Left colon (tissue), 2 donors: ENCODE data around the gene C16orf86. TPM values are rescaled to one million over a fixed set of nuclear protein-coding genes. Genes with fewer than 3 reads are reported as not detected.

Experiments
- ATAC-seq: fragments of 200-7000 bp; cut with Tn5 transposase; one replicate; pipeline ENCODE4 v1.9.1; 2020; ENCODE audit warnings: mild to moderate bottlenecking, moderate library complexity
- DNase-seq, 2 donors: peaks; one replicate each; pipeline ENCODE4 v3.0.0-alpha.2; 2020
- intact Hi-C, 2 donors: fragments of 100-400 bp; cut with DNase I in 1 of 2; cut with micrococcal nuclease in 1 of 2; formaldehyde crosslinking; loops; one replicate each; pipeline versions ENCODE4 v1.11.2 to v1.14.0; 2022; cut with DNase I, micrococcal nuclease
- total RNA-seq, 2 donors: library from RNA; stranded (reverse); fragmentation: NEBNext Ultra II Directional; extraction: Animal tissue kit (Norgen Biotek cat#: 25700); gene quantifications; one replicate each; pipeline ENCODE4 v1.2.1, GENCODE V29; 2021
- donor health status: DM: no; HTN: no; CAD: no.
- donor health status: DM: yes; HTN: yes; CAD: no.

Gene C16orf86
- total RNA-seq, 2 donors from 2014 or later, result 0.92 to 1.5 TPM

DNA sequence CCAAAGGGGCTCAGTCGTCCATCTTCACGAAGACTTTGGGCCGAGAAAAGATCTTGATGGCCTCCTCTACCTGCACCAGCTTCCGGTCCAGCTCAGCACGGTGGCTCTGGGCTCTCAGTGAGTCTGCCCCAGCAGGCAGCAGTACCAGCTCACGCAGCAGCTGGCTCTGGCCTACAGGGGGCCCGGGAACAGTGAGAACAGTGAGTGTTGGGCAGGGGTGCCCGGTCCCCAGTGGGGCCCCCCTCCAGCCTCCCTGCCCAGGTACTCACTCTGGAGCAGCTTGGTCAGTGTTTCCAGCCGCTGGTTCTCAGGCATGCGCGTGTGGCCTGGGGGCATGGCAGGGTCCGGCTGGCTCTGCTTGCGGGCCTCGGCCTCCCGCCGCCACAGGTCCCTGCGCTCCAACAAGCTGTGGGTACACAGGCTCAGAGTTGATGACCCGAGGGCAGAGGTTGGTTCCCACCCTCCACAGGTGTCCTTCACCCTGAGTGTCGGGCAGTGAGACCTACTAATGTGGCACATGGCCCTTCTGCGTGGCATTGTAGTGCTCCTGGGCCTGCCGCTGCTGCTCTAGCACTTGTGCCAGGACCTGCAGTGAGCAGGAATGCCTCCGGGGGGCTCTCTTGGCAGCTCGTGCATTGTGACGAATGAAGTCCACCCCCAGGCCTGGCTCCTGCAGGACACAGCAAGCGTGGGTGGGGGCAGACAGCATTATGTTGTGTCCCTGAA is 3.3 kb upstream of the C16orf86 start:
- DNase-seq (peak in 1 of 2 donors; percentile 28), ATAC-seq (no peak)
- intact Hi-C loops, result no loop called here

DNA sequence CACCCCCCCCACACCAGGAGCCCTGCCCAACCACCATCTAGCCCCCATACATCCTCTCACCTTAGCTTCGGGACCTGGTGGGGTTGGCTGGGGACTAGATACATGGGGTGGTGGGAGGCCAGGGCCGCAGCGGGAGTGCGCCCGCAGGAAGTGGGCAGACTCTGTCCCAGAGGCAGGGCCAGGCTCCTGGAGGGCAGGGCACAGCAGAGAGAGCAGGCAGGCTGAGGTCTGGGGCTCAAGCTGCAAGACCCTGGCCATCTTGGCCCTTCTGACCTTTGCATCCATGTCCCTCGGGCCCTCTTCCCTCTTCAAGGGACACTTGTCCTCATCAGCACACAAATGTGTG is 2.8 kb upstream of the C16orf86 start:
- intact Hi-C loops, result no loop called here
- ATAC-seq, result no peak
- DNase-seq, result no peak

DNA sequence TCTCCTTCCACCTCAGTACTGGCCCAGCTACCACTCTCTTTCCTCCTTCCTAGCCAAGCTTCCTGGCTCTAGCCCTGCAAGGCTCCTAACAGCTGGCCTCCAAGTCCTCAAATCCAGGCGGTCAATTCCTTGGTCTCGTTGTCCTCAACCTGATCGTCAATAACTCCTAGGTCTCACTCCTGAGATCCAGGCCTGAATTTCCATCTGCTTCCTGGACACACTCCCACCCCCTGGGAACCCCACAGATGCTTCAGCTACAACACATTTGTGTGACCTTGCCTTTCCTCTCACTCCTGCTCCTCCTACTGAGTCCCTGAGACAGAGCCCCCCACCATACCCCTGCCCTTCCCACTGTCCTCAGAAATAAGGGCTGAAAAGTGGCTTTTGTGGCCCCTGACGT is 2.4 kb upstream of the C16orf86 start:
- DNase-seq, result no peak
- no peak for ATAC-seq
- intact Hi-C loops, result no loop called here

DNA sequence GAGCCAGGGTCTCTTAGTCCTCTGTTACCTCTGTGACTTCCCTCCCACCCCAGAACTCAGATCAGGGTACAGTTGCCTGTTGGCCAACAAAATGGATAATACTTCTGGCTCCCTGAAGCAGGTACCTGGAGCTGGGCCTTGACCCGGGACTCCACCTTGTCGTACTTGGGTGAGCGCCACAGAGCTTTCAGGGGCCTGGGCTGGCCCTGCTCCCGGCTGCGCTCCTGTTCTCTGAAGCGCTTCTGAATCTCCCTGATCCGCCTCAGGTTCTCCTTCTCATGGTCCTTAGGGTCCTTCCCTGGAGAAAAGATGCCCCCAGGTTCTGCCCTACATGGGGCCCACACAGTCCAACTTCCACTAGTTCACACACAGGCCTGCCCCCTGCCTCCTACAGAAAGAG is 1.7 kb upstream of the C16orf86 start:
- intact Hi-C loops, result loop anchor here in 1 of 2 donors (5.0 kb wide), 1 partner anchor 143 kb away; no protein-coding TSS in a partner anchor
- ATAC-seq (no peak), DNase-seq (no peak)

DNA sequence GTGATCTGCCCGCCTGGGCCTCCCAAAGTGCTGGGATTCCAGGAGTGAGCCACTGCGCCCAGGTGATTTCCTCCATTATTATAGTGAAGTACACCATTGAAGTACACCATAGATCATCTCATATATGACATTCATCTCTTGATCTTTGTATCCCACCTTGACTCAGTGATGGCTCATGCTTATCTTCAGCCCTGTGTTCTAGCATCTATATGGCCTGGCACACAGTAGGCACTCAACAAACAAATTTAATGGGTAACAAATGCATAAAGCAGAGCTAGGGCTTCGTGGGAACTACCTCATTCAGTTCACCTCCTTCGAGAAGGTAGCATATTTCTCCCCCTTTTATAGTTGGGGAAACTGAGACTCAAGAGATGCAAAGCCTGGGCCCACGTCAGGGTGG is 1.0 kb upstream of the C16orf86 start:
- no peak for ATAC-seq
- intact Hi-C loops, result loop anchor here in 1 of 2 donors (5.0 kb wide), 1 partner anchor 143 kb away; no protein-coding TSS in a partner anchor
- no peak for DNase-seq

DNA sequence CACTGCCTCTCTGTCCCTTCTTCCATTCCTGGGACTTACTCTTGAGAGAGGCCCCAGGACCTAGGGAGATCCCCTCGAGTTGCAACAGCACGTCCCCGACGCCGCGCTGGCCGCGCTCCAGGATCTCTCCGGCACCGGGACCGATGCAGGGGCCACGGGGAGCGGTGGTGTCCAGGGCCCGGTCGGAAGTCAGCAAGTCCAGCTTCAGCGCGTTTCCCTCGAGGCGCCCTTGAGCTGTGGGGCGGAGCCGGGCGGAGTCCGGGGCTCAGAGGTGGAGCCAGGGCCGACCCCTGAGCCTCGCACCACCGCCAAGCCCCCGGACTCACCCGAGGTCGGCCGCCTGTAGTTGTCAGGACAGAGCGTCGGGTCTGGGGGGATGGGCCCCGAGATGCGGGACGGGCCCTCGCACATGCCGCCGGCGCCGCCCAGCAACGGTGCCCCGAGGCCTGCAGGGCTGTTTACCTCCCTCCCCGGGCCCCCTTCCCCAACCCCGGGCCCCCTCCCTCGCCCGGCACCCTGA is 522 bp upstream of the C16orf86 start:
- intact Hi-C loops, result loop anchor here in 1 of 2 donors (5.0 kb wide), 1 partner anchor 144 kb away; no protein-coding TSS in a partner anchor
- peak; percentile 22 for ATAC-seq
- peak; percentile 48 to 50 for DNase-seq

DNA sequence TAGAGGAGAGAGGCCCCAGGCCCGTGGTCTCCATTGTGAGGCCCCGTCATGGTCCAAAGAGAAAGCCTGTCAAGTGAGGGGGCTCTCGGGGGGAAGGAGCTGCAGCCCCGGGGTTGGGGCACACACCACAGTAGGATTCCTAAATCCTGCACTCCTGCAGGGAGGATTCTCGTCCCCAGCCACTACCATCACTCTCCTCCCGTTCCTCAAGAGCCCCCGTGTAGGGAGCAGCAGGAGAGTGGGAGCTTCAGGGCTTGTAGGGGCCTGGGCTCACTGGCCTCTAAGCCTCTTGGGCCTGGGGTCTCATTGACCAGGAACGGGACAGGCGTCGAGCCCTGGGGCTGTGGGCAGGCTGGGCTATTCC is 821 bp downstream of the C16orf86 start:
- intact Hi-C loops, result loop anchor here in 1 of 2 donors (5.0 kb wide), 1 partner anchor 145 kb away; no protein-coding TSS in a partner anchor
- no peak for ATAC-seq

DNA sequence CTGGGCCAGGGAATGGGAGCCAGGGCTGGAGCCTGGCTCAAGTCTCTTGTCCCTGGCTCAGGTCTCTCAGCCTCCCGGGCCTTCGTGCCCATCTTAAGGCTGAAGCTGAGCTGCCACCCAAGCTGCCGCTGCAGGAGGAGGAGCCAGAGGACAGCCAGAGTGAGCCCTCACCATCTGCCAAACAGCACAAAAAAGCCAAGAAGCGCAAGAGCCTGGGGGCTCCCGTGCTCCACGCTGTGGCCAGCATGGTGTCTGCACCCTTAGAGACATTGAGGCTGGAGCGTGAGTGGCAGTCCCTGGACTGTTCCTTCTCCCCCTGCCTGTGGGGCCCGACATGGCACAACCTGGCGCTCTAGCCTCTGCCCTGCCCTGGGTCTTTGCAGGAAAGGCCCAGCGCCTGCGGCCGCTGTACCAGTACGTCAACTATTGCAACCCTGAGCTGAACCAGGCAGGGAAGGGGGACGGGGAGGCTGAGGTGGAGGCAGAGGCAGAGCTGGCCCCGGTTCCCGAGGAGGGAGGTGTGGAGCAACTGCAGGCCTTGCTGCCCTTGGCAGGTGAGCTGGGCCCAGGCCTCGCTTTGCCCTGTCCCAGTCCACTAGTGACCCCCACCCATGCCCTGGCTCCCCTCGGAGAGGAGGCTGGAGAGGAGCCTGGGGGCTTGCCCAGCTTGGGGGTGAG is 1.3 kb downstream of the C16orf86 start:
- peak; percentile 78 for ATAC-seq
- intact Hi-C loops, result loop anchor here in 1 of 2 donors (5.0 kb wide), 1 partner anchor 146 kb away; no protein-coding TSS in a partner anchor
- DNase-seq, result peak; percentile 85

More for the DNA sequence above, 821 bp downstream of the C16orf86 start:
- peak in 1 of 2 donors; percentile 25 for DNase-seq

DNA sequence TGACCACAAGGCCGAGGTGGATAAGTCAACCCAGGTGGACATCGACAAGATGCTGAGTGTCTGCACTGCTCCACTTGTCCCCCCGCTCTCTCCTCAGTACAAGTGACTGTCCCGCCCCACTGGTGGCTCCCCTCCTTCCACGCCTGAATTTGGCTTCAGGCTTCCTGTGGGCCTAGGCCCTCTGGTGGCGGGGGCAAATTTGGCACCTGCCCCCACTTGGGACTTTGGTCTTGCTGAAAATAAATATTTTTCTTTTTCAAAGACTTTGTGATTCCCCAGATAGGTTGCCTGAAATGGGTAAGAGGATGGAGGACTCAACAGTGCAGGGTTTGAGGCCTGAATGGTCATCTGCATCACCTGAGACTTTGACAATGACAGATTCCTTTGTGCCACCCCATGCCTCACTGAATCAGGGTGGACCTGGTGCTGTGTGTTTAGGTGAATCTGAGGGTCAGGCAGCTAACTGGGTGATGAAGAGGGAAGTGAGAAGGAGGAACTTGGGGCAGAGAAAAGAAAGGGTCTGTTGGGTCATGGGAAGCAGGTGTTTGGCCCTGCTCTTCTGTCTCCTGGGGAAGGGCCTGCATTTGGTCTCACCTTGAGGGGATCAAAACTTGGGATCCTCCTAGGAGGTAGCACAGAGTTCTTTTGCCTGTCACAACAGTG is 2.0 kb downstream of the C16orf86 start:
- no peak for ATAC-seq
- DNase-seq, result no peak
- intact Hi-C loops, result loop anchor here in 1 of 2 donors (5.0 kb wide), 1 partner anchor 146 kb away; no protein-coding TSS in a partner anchor

DNA sequence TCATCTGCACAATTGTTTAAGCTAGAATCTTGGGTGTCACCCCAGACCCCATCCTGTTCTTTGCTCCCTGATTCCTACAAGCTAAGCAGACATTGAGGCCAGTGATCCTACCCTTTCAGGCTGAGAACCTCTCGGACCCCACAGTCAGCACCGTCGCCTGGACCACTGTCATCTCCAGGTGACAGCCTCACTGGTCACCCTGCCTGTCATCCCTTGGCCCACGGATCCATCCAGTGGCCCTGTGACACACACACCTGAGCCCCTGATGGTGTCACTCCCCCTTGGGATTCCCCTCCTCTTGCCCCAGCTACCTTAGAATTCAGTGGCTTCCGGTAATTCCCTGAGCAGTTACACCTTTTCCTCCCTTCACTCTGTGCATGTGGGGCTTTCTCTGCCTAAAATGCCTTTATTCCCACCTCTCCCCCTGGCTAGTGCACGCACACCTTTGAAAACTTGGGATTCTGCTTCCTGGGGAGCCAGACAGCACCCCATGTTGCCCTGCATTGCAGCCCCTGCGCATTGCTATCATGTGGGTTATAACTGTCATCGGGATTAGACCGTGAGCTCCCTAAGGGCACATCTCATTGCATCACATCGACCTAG is 3.0 kb downstream of the C16orf86 start:
- DNase-seq, result no peak
- intact Hi-C loops, result loop anchor here in 1 of 2 donors (5.0 to 10.0 kb wide), 2 partner anchors 135 to 147 kb away; partner anchors contain the start of genes RANBP10 and TSNAXIP1
- no peak for ATAC-seq

DNA sequence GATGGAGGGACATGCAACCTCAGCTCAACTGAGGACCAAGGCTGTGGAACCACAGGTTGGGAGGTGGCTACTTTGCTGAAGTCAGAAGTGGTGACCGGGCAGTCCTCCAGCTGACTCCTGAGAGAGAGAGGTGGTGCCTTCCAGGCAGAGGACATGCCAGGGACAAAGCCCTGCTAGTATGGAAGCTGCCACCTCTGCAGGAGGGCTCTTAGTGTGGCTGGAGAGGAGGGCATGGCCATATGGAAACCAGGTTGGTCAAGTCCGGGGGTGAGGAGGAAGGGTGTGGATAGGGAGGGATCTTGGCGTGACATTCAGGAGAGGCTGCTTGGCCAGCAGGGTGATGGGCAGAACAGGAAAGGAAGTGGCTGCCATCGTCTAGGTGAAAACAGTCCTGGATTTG is 5.7 kb downstream of the C16orf86 start:
- DNase-seq (no peak), ATAC-seq (no peak)
- intact Hi-C loops, result loop anchor here in 1 of 2 donors (10.0 kb wide), 1 partner anchor 132 kb away; the partner anchor contains the start of genes RANBP10 and TSNAXIP1

DNA sequence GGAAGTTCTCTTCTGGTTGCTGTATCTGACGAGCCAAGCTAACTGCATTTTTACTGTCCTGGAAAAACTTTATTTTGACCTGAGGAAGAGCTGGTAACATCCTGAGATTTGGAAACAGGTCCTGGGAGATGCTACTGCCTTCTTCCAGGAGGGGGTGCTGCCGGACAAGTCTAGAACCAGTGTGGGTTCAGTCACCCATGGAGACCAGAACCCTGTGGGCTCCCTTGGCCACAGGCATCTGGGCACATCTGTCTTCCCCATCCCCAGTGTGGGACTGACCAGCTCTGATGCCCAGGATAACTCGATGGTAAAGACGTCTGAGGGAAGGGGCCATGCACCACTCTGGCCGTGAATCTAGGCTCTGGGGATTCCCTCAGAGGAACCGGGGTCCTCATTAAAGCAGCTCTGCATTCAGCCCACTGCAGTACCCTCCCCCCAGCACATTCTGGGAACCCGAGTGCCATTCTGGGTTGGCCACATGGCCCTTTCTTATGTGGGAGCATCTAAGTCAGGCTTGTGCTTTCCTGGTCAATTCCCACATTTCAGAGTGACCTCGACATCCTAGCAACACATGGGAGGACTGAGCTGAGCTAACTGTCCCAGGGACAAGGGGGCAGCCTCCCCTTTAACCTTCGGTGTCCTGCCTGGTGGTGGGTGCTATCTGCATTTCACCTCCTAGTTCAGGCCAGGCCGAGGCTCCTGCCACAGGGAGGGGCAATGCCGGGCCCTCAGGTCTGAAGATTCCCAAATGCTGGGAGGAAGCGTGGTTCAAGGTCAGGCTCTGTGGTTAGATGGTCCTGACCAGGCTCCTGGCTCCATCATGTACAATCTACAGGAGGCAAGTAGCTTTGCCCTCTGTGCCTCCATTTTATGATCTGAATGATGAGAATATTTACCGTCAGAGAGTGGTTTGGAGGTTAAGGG is 6.4 kb downstream of the C16orf86 start:
- ATAC-seq (peak; percentile 57), DNase-seq (peak; percentile 74 to 79)
- intact Hi-C loops, result loop anchor here in 1 of 2 donors (10.0 kb wide), 1 partner anchor 132 kb away; the partner anchor contains the start of genes RANBP10 and TSNAXIP1

DNA sequence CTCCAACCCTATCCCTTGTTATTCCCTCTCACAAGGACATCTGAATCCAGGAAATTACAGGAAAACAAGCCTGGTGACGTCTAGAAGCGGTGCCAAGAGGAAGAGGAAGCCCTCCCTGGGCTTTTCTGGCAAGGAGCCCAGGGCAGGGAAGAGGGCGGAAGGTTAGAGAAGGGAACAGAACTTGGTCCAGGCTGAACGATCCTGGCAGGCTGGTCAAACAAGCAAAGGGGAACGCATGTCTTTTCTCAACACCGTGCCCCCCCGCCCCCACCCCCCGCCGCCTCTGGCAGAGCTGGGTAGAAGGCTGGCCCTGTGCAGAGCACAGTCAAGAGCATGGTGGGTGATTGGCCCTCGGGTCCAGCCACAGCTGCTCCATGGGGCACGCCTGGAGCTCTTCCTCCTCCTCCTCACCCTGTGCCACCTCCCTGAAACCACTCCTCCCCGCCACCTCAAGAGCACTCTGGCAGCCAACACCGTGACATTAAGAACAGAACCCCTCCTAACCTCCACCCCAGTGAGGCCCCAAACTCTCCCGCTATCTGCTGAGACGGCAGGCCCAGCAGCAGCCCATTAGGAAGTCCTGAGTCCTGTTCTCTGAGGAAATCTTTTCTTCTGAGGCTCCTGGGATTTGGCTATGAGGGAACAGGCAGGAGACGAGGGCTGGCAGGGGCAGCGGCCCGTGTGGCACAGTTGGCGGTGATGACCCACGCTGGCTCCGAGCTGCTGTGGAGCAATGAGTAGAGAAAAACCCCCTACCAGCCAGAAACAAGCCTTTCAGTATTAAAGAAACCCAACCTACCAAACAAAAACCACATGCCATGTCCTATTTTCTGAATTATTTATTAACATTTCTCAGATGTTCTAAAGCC is 7.3 kb downstream of the C16orf86 start:
- intact Hi-C loops, result loop anchor here in 1 of 2 donors (10.0 kb wide), 1 partner anchor 131 kb away; the partner anchor contains the start of genes RANBP10 and TSNAXIP1

DNA sequence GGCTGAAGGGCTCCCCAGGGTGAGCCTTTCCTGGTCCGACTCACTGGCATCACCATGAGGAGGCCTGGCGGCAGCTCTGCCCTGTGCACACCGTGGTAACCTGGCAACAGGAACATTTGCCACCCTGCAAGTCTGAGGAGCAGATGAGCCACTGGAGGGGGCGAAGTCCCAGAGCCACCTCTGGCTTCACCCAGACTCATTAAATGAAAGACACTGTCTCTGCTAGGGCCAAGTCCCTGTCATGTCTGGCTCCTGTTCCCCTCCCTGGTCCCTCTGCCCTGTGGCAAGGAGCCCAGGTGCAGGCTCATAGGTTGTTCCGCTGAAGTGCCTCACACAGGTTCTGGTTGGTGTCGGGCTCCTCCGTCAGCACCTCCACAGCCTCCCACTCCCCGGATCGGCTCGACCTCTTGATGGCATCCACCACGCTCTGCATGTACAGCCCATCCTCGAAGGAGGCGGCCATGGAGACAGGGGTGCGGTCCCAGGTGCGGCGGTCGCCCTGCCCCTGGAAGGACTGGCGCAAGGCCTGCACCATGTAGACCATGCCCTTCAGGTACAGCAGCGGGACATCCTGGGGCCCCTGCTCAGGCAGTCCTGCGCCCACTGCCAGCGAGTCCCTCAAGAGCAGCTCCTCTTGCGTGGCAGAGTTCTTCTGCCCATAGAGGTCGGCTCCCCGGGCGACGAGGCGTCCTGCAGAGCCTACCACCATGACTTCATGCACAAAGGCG is 8.4 kb downstream of the C16orf86 start:
- DNase-seq (no peak), ATAC-seq (peak; percentile 42)
- intact Hi-C loops, result loop anchor here in 1 of 2 donors (10.0 kb wide), 1 partner anchor 130 kb away; the partner anchor contains the start of genes RANBP10 and TSNAXIP1

More for the DNA sequence above, 7.3 kb downstream of the C16orf86 start:
- peak; percentile 67 for ATAC-seq
- peak; percentile 83 for DNase-seq

DNA sequence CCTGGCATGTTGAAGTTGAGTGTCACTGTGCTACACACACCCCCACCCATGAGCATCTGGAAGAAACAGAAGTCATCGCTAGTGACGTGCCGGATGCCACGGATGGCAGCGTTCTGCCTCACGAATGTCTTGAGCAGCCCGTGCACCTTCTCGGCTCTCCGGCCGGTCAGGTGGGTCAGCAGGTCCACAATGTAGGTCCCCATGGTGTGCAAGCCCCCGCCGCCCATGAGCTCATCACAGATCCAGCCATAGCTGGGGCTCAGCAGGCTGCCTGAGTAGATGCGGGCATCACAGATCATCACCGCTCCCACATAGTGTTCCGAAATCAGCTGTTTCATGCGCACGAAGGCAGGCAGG is 8.9 kb downstream of the C16orf86 start:
- ATAC-seq, result no peak
- DNase-seq, result no peak
- intact Hi-C loops, result loop anchor here in 1 of 2 donors (10.0 kb wide), 1 partner anchor 129 kb away; the partner anchor contains the start of genes RANBP10 and TSNAXIP1

DNA sequence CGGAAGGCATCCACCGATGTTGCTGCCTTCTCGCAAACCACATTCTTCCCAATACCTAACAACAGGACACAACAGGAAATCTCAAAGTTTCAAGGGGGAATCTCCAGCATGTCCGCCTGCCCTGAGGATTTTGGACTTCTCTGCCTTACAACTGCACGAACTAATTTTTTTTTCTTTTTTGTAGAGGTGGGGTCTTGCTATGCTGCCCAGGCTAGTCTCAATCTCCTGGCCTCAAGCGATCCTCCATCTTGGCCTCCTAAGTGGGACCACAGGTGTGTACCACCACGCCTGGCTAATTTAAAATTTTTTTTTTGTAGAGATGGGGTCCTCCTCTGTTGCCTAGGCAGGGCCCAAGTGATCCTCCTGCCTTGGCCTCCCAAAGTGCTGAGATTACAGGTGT is 9.4 kb downstream of the C16orf86 start:
- intact Hi-C loops, result loop anchor here in 1 of 2 donors (10.0 kb wide), 1 partner anchor 129 kb away; the partner anchor contains the start of genes RANBP10 and TSNAXIP1
- ATAC-seq, result no peak
- DNase-seq, result no peak
